GM06990 (cell line): ENCODE measurements around the gene NFIA.

Source experiments
- DNase-seq: peaks from one replicate; pipeline ENCODE4 v3.0.0-alpha.2; 2011; ENCODE audit not compliant: insufficient read length; ENCODE audit errors: extremely low read depth
- H3K27me3 ChIP-seq: replicated peaks from 2 replicates; pipeline ENCODE4 v1.6.0; 2011; ENCODE audit warnings: low read length; ENCODE audit not compliant: control insufficient read depth, insufficient read depth
- H3K36me3 ChIP-seq: 2 replicates; pipeline ENCODE4 v1.5.1; 2011; ENCODE audit warnings: low read length; ENCODE audit not compliant: control insufficient read depth, insufficient read depth
- H3K4me3 ChIP-seq: replicated peaks from 2 replicates; pipeline ENCODE4 v1.5.1; 2011; ENCODE audit warnings: low read depth, mild to moderate bottlenecking, control low read depth, low read length
- TF ChIP-seq, protein P1 (sequence below): IDR thresholded peaks from 2 replicates; pipeline ENCODE4 v1.5.1; 2011; ENCODE audit warnings: low read length, control low read depth, mild to moderate bottlenecking, inconsistent platforms; ENCODE audit not compliant: insufficient read depth, poor library complexity, severe bottlenecking

The NFIA gene

DNA sequence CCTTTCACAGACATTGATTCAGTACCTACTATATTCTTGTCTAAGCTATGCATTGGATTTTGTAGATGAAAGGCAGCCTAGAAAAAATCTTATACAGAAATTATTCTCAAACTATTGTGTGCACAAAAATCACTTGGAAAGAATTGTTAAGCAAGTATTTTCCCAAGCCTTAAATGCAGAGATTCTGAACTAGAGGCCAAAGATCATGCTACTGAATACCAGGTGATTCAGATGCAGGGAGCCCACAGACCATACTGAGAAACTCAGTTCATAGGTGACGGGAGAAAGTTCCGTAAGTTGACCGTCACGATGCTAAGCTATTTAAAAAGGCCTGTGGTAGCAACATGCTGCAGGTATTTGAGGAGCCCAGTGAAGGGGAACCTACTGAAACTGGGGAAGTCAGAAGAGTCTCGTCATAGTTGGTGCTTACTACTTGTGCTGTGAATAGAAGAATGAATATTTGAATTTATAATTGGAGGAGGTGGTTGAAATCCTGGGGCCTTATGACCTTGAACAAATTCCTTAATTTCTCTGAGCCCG, 150.8 kb downstream of the NFIA start:
- Histone ChIP-seq H3K36me3 (no peaks in the 10 kb centered on the region), H3K4me3 (no peak overlapping the region), H3K27me3 (no peaks in the 10 kb centered on the region)
- no peak for DNase-seq
- TF ChIP-seq, protein P1, sequence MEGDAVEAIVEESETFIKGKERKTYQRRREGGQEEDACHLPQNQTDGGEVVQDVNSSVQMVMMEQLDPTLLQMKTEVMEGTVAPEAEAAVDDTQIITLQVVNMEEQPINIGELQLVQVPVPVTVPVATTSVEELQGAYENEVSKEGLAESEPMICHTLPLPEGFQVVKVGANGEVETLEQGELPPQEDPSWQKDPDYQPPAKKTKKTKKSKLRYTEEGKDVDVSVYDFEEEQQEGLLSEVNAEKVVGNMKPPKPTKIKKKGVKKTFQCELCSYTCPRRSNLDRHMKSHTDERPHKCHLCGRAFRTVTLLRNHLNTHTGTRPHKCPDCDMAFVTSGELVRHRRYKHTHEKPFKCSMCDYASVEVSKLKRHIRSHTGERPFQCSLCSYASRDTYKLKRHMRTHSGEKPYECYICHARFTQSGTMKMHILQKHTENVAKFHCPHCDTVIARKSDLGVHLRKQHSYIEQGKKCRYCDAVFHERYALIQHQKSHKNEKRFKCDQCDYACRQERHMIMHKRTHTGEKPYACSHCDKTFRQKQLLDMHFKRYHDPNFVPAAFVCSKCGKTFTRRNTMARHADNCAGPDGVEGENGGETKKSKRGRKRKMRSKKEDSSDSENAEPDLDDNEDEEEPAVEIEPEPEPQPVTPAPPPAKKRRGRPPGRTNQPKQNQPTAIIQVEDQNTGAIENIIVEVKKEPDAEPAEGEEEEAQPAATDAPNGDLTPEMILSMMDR = no peak

DNA sequence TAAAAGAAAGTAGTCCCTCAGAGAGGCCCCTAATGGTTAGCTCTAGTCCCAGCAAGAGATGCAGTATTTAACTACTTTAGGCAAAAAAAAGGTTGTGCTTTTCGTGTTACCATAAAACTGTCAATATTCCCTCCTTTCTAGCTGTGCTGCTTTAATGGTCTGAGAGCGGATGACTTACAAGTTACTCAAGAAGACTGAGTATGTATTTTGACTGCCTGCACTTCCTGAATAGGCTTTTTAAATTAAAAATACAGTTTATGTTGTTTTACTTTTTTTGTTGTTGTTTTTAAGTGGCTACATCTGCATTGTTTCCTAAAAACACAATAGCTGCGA, 152.2 kb downstream of the NFIA start:
- no peak for DNase-seq
- TF ChIP-seq, protein P1 = no peak
- Histone ChIP-seq H3K27me3 (no peaks in the 10 kb centered on the region), H3K36me3 (no peaks in the 10 kb centered on the region), H3K4me3 (no peak overlapping the region)

DNA sequence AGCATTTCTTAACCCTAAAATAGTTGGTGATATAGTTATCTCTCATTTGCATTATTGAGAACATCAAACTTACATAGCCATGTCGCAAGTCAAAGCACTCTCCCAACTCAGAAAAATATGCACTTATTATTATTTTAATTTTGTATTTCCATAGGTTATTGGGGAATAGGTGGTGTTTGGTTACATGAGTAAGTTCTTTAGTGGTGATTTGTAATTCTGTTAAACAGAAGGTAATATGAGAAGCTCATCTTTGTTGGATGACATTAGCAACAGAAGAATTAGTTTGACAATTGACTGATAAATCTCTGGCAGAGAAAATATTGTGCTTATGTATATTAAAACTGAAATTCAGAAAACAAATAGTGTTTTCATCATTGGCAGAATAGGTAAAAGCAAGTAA, 154.8 kb downstream of the NFIA start:
- no peak overlapping the region for H3K4me3 ChIP-seq
- no peaks in the 10 kb centered on the region for H3K27me3 ChIP-seq
- DNase-seq = no peak
- H3K36me3 ChIP-seq = no peaks in the 10 kb centered on the region
- TF ChIP-seq, protein P1 = no peak

DNA sequence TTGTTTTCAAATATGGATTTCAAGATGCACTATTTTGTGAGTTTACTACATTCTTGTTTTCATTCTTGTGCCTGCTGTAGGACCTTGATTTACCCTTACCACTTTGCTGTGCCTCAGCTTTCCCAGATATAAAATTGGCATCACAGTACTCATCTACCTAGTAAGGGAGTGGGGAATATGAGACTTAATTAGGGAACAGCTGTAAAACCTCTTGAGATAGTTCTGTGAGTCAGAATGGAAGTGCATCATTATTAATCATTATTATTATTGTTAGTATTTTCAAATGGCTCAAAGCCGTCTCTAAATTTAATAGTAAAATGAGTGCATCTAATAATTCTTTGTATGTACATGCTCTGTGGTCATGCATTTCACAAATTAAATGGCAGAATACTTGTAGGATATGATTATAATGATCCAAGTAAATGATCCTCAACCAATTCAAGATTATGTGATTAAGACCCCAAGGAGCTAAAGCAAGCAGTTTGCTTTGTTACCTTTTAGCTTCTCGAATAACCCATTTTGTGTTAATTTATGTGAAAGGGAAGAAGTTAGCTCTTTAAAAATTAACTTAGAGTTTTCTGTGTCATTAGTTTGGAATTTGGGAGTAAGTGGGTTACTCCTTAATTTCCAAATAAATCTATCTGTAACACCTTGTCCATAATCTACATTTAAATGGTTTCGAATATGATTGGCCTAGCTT, 155.4 kb downstream of the NFIA start:
- DNase-seq = no peak
- Histone ChIP-seq H3K27me3 (no peaks in the 10 kb centered on the region), H3K36me3 (no peaks in the 10 kb centered on the region), H3K4me3 (no peak overlapping the region)
- TF ChIP-seq, protein P1 = no peak

DNA sequence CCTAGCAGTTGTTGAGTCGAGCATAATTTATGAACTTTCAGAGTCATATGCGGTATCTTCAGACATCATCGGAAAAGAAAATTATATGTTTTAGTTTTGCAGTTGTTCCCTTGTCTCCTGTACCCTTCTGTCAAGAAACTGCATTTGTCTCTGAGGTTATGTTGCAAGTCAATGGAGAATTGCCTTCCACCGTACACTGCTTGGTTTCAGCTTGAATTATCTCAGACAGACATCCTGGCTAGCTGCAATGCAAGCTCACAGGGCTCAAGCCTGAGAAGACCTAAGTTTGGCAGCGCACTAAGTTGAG, 156.0 kb downstream of the NFIA start:
- Histone ChIP-seq H3K36me3 (no peaks in the 10 kb centered on the region), H3K4me3 (no peak overlapping the region), H3K27me3 (no peaks in the 10 kb centered on the region)
- DNase-seq = no peak
- TF ChIP-seq, protein P1 = no peak

DNA sequence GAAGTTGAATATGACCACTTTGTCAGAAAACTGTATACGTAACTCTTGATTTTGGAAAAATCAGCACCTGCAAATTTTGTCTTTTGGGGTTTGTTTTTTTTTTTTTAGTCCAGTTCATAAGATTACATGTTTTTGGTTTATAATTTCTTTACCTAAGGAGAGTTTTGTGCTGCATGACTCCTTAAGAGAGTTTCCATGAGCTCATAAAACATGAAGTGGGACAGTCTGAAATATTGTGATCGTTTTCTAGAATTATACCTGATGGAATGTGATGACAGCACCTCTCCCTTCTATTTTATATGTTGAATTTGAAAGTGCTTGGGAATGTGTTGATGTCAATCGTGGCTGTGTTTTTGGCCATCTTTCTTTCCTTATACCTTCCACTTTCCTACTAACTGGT, 158.5 kb downstream of the NFIA start:
- Histone ChIP-seq H3K4me3 (no peak overlapping the region), H3K27me3 (no peaks in the 10 kb centered on the region), H3K36me3 (no peaks in the 10 kb centered on the region)
- no peak for DNase-seq
- TF ChIP-seq, protein P1 = no peak
